GM18508 (cell line): ENCODE data around the gene ADORA1.

Source experiments
- ATAC-seq: cut with Tn5 transposase; IDR thresholded peaks from one replicate; pipeline ENCODE4 v1.9.1; 2021; ENCODE audit warnings: moderate number of reproducible peaks; ENCODE audit not compliant: insufficient read depth, unreplicated experiment

ADORA1 gene

DNA sequence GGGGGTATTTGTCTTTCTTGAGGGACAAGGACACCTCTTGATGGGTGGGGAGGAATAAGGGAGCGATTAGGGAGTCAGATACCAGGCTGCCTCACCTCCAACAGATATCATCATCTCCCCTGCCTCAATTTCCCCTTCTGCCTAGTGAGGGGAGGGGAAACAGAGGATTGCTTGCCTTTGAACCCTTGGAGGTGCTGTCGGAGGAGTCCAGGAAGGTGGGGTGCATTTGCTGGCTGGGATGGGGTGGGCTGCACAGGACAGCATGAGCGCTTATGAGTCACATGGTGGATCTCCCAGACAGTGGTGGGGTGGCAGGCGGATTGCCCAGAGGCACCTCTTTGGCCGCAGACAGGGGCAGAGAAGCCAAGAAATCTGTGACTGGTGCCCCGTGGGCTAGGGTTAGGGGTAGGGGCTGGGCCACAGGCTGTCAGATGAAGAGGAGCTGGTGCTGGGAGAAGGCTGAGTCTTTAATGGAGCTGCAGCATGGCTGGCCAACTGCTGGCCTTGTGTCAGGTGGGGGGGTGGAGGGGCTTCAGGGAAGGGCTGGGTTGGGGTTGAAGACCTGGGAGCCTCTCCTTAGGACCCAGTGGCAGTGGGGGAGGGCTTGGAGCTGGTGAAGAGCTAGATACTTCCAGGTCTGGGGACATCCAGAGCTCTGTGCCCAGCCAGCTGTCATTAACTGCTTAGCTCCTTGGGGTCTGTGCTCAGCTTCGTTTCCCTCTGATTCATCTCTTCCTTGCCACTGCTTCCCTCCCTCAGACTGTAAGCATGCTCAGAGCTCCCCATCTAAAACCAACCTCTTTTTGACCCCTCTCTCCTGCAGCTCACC, 7.0 kb upstream of the ADORA1 start:
- no peak for ATAC-seq

DNA sequence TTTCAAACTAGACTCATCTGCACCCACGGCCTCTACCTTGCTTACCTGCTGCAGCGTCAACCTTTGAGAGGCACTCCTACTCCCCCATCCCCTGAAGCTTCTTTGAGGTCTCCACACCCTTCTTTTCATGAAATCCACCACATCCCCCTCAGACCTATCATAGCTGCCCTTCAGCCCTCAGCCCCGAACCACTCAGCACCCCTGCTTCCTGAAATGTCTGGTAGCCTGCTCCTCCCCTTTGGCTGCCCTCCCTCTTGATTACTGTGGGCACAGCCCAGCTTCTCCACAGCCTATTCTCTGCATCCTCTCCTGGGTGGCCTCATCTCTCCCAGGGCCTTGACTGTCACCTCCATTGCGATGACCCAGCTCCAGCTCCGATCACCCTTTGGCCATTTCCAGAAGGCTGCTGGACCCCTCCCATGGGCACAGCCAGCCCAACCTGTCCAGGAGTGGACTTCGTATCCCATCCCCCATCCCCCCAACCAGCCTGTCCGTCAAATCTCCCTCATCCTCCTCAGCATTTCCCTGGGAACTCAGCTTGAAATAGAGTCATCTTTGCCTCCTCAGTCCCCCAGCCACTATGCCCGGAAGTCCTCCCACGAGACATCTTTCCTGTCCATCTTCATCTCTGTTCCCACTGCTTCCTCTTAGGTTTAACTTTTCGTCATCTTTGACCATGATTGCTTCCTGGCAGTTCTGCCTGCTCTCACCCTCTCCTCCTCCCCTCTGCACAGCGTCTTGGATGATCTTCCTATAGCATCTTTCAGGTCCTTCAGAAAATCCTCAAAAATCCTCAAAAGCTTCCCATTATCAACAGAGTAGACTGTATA, 6.1 kb upstream of the ADORA1 start:
- ATAC-seq: no peak

DNA sequence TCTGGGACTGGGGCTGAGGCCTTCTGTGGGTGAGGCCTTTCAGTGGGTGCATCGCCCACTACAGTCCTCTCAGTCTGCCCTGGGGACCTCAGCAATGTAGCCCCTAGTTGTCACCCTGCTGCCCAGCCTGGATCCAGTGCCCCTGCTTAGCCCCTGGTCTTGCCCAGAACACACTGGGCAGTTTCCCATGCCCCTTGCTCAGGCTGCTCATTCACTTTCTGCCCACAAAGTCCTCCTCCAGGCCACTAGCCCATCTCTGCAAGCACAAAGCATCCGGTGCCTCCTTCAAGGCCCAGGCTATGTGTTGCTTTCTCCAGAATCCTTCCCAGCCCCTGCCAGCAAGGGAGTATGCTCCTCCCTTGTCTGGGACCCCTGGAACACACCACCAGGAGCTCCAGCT, 5.4 kb upstream of the ADORA1 start:
- ATAC-seq: no peak

DNA sequence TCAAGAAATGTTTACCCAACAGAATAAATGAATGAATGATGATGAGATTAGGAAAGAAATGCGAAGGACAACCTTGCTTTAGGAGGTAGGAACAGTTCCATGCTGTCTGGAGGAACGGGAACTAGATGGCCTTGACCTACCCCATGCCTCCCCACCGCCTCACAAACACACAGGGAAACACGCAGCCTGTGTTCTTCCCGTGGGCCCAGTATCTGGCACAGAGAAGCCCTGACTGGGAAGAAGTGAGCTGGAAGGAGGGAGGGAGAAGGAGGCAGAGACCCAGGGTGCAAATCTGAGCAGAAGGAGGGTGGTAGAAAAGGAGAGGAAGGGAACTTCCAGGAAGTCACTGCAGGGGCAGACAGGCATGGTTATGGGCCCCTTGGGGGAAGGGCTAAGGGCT, 3.5 kb upstream of the ADORA1 start:
- ATAC-seq: no peak

DNA sequence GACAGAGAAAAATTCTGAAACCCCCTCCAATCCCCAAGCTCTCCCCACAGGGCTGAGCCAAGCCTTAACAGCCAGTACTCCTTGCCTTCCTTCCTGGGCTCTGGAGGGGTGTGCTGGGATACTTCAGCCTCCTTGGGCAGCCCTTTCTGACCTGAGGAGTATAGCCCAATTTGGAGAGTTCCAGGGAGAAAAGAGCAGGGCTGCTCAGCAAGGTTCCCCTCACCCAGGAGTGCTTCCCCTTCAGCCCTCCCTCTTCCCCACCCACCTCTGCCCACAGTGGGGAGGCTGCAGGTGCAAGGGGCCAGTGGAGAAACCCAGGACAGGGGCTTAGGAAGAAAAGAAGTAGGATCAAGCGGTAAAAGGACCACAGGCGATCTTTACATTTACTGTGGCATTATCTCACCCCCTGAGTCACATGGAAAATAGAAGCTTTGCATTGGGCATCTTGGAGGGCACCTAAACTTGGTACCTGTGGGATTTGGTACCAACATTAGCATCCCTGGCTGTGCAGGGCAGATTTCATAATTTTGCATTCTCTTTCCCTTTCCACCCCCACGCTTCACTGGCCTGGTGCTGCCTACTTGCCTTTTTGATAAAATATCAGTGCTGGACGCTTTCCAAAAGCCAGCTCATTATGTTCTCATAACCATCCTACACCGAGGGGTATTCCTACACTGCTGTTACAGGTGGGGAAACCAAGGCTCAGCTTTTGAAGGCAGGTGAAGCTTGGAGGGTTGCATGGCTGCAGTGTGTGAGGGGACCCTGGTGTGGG, 2.8 kb upstream of the ADORA1 start:
- ATAC-seq: no peak

DNA sequence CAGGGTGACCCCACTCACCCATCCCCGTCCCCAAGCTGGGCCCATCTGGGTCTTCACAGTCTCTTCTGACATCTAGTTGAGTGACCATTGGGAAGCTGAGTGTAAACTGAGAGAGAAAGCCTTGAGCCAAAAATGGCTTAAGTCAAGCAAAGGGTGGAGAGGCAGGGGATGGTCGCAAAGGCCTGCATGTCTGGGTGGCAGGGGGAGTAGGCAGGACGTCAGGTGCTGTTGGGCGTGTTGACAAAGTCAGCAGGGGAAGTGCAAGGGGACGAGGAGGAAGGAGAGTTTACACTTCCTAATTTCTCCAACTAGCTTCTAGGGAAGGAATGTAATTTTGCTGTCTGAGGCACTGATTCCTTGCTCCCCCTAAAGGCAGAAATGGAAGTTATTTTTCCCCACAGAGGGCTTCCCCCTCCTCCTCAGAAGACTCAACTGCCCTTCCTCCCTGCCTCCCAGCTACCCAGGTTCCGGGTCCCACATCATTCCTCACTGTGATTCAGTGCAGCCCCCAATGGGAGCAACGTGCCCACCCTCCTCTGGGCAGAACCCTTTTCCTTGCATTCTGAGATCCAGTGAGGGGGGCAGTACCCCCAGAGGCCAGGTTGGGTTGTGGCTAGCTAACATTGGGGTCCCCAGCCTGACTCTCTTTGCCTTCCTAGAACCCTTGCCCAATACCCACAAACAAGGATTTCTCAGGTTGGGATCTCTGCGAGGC, 1.2 kb upstream of the ADORA1 start:
- no peak for ATAC-seq

DNA sequence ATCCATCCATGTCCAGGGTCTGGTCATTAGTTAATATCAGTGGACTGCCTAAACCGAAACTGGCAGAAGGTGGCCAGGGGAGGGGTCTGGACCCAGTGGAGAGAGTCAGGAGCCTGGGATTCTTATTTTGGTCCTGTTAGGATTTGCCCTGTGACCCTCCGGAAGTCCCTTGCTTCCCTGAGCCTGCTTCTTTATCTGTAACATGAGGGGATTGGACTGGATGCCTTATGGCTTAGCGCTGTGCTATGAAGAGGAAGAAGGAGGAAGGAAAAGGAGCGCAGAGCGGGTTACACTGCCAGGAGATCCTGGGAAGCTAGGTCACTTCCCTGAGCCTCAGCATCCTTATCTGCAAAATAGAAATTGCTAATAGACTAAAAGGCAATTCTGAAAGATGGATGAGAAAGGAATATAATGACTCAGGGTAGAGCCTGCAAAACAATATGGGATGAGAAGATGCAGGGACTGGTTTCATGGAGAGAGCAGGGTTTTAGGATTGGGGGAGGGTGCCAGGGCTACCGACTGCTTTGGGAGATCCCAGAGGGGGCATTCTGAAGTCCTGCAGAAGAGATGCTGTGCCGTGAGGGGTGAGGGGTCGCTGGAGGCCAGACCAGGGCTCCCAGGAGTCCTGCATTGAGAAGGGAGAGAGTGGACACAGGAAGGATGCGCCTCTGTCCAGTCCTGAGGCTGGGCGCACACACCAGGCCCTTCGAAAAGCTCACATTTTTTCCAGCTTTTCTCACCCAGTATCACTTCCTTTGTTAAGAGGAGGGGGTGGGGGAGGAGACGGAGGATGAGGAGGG, 460 bp upstream of the ADORA1 start:
- no peak for ATAC-seq

DNA sequence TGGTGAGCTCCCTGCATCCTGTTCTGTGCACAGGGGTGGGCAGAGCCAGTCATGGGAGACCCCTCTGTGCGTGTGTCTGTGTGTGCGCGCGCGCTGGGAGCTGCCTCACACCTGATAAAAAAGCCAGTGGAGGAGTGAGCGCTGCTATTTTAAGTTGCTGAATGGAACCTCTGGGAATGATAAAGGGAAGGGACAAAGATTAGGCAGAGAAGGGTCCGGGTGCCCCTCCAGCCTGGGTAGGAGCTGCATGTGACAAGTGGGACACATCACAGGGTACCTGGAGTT, 847 bp downstream of the ADORA1 start:
- no peak for ATAC-seq

DNA sequence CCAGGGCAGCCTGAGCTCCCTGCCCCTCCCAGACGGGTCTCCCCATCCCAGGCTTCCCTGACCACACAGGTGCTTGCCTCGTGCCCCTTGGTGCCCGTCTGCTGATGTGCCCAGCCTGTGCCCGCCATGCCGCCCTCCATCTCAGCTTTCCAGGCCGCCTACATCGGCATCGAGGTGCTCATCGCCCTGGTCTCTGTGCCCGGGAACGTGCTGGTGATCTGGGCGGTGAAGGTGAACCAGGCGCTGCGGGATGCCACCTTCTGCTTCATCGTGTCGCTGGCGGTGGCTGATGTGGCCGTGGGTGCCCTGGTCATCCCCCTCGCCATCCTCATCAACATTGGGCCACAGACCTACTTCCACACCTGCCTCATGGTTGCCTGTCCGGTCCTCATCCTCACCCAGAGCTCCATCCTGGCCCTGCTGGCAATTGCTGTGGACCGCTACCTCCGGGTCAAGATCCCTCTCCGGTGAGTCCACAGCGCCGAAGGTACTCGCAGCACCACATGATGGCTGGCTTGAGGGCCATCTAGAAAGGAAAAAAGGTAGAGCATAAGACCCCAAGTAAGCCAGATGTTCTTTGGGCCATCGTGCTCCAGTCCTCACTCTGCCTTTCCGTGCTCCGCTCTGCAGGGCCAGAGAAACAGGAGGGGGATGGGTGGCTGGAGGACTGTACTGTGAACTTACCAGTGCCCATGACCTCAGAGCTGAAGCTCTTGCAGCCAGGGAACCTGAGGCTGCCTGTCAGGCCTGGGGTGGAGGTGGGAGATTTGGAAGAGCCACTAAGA, 1.4 kb downstream of the ADORA1 start:
- no peak for ATAC-seq

DNA sequence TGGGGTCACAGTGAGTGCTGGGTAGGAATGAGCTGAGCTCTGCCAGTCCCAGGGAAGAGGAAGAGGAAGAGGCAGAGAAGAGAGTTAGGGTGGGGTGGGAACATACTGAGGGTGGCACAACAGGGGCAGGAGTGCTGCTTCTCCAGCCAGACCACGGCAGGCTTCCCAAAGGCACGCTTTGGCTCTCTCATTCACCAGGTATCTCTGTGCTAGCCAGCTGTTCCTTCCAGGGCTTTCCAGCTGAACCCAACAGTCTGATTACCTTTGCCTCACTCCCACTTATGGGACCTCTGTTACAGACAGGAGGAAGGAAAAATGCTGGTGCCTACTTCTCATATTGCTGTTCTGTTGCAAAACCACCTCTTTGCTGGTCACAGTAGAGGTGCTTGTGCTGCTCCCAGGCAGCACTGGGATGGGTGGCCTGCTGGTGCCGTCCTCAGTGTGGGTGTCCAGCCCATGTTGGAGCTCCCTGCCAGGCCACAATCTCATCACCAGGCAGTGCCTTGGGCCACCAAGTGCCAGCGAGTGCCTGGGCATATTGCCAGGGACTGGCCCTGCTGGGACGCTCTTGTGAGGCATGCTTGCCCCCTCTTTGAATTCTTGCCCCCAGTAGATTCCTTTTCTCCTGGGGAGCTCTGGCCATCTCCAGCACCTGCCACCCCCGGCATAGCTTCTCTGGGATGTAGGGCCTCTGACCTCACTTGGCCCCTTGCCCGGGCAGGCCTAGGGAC, 2.1 kb downstream of the ADORA1 start:
- ATAC-seq: no peak

DNA sequence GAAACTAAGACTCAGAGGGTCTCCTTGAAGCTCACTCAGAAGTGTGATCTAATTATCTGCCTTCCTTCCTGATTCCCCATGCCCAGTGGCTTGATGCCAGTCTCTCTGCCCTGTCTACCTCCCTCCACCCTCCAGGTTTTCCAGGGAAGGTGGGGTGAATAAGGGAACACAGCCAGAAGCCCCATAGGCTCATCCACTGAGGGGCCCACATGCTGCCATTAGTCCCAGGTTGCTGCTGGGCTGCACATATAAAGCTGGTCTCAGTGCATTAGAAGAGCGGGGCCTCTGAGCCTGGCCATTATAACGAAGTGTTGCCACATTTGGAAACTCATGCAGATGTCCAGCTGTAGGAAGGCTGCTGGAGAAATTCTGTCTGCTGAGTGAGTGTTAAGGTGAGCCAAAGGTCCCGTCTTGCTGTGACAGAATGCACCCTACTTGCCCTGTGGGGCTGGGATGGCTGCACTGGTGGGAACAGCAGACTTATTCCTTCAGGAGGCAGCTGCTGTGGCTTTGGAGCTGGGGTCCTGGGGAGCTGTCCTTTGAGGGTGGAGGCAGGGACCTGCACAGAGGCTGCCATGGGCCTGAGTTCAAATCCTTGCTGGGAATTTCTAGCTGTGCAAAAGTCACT, 2.9 kb downstream of the ADORA1 start:
- no peak for ATAC-seq

DNA sequence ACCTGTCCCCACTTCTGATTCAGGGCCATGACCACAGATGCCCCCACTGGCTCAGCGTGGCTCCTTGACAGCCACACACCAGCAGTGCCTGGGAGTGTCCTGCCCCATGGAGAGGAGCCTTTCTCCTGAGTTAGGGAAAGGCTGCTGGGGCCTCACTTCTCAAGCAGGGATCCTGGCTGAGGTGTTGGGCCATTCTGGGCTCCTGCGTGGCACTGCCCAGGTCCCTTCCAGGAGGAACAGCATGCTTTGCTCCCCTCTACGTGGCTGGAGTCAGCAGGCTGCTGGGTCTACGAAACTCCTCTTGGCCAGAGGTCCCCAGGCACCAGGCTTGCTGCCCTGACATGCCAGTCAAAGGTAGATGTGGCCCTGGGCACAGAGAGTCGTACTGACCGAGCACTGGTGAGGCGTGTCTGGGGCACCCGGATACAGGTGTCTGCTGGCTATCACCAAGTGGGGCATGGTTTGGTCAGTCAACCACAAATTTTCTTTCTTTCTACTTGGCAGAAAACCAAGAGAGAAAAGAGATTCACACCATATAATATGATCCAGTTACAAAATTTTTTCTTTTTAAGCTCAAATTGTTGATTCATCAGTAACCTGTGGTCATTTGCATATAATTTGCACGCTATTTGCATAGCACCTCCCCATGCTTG, 4.1 kb downstream of the ADORA1 start:
- ATAC-seq: no peak

DNA sequence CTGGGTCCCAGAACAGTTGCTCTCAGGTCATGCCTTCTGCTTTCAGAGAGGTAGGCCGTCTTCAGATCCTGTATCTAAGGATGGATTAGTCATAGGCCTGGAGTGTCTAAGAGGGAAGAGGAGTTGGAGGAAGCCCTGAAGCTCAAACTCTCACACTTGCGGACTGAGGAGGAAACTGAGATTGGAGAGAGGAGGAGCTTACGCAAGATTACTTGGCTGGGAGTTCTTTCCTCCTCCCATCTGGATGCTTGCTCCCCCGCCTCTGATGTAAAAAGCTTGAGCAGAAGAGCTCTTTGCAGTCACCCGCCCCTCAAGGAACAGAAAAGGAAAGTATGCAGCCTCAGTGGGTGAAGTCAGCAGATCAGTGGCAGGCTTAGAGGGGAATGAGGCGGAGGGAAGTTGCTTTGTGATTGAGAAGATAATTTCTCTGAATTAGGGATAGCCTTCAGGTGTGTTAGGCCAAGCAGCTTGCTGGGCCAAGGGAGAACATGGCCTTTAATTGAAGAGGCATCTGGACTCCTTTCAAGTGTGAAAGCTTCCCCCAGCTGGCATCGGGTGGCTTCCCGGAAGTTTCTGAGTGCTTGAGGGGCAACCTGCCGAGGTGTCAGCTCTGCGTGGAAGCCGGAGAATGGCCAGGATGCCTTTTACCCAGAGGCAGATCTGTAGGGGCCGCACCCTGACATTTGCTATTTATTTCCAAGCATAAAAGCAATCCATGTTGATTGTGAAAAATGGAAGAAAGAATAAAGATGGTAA, 6.6 kb downstream of the ADORA1 start:
- ATAC-seq: no peak

DNA sequence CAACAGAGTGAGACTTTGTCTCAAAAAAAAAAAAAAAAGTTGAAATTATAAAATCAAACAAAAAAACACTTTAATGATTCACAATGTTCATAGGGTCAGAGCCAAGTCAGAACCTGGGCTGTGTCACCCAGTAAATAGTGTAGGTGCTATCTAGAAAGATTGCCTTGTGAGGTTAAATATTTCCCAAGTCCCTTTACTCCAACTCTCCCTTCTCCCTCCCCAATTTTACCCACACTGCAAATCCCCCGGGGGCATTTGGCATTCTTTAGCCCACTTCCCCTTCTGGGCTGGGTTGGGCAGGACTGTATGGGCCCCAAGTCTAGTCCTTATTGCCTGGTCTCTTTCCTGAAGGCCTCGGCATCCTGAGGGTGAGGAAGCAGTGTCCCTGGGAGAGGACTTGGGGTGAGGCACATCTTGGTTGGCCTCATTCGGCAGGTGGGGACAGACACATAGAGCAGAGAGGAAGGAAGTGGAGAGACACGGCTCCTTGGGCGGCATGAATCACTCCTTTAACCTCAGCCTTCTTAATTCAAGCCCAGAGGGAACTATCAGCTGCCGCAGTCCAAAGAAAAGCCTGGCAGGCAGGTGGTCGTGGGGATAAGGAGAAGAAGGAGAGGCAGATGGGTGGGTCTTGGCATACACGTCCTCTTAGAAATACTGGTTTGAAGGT, 8.2 kb downstream of the ADORA1 start:
- no peak for ATAC-seq

DNA sequence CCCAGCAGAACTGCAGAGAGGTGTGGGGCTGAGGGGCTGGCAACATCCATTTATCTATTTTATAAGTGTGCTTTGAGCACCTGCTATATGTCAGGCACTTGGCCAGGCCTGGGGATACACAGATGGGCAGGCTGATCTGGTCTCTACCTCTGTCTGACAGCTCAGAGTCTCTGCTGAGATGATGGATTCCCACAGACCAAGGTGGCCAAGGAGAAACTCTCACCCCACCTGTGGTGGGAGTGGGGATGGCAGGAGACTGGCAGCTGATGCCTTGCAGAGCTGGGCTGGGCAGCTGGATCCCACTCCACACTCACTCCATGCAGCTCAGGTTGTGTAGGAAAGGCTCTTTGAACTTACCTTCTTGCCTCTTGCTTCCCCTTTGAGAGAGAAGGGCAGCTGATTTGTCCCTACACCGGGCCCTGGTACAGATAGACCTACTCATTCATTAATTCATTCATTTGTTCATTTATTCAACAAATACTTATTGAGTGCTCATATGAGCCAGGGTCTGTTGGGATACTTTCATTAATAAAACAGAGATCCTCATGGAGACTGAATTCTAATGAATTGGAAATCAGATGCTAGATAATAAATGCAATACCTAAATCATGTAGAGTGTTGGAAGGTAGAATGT, 9.0 kb downstream of the ADORA1 start:
- ATAC-seq: no peak

DNA sequence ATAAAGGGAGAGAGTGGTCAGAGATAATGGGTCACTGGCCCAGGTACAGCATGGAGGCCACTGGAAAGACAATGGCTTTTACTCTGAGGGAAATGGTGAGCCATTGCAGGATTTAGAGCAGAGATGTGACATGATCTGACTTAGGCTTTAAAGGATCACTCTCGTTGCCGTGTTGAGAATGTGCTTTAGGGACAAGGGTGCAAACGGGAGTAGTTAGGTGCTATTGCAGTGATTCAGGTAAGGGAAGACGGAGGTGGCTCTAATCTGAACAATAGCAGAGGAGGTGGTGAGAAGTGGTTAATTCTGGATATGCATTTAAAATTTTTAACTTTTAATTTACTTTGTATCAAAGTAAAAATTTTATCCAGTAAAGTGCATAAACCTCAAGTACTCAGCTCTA, 9.8 kb downstream of the ADORA1 start:
- no peak for ATAC-seq
